Endothelial cell of umbilical vein (primary cell): ENCODE results near the gene SH3TC1. TPM values are rescaled to one million over a fixed set of nuclear protein-coding genes. Genes with fewer than 3 reads are reported as not detected.

Experiments used
- BruUV-seq: library from RNA; stranded (reverse); fragments of 400-500 nt; replicated peaks from 2 replicates; lab custom pipeline; 2021; lab: Mats Ljungman, UMichigan
- CTCF ChIA-PET: fragments of 300-600, 350-600 bp; sonication (Branson Sonifier 250); formaldehyde crosslinking; loops from one replicate; lab custom pipeline; 2021; ENCODE audit warnings: antibody characterized with exemption, inconsistent platforms; lab: Charles Lee
- POLR2A ChIA-PET: fragments of 300-600, 350-600 bp; sonication (Branson Sonifier 250); formaldehyde crosslinking; loops from one replicate; lab custom pipeline; 2021; ENCODE audit warnings: antibody characterized with exemption, inconsistent platforms; lab: Charles Lee
- DNase-seq: peaks from one replicate; pipeline ENCODE4 v3.0.0-alpha.2; 2011; ENCODE audit warnings: low read depth, low spot score
- FAIRE-seq: peaks from 2 replicates; lab custom pipeline; 2011; peaks lifted over from hg19 to GRCh38; lab: Jason Lieb, UNC
- H2AFZ ChIP-seq: 2 replicates; pipeline ENCODE4 v1.6.0; 2012; ENCODE audit warnings: low read depth, low read length, control low read depth, inconsistent platforms
- H3K27ac ChIP-seq: 2 replicates; pipeline ENCODE4 v1.5.1; 2011; ENCODE audit warnings: low read depth, mild to moderate bottlenecking, control low read depth, low read length, moderate library complexity; ENCODE audit not compliant: insufficient read depth
- H3K27me3 ChIP-seq, 2 experiments: 2 replicates each; pipeline versions ENCODE4 v1.6.0 to v1.6.1; 2011; ENCODE audit warnings: low read length in 2 of 2, mixed read lengths in 1 of 2; ENCODE audit not compliant: control insufficient read depth in 2 of 2, insufficient read depth in 2 of 2
- H3K36me3 ChIP-seq, 2 experiments: 2 replicates in 1 of 2; 3 replicates in 1 of 2; pipeline ENCODE4 v1.5.1; 2011; ENCODE audit warnings: low read length in 2 of 2, mild to moderate bottlenecking in 1 of 2, moderate library complexity in 1 of 2; ENCODE audit not compliant: control insufficient read depth in 2 of 2, insufficient read depth in 2 of 2; ENCODE audit errors: extremely low read depth in 1 of 2
- H3K4me1 ChIP-seq: 3 replicates; pipeline ENCODE4 v1.5.1; 2011; ENCODE audit warnings: mild to moderate bottlenecking, low read length; ENCODE audit not compliant: control insufficient read depth, insufficient read depth; ENCODE audit errors: extremely low read depth
- H3K4me2 ChIP-seq: 2 replicates; pipeline ENCODE4 v1.6.1; 2011; ENCODE audit warnings: low read length, control low read depth, mixed read lengths; ENCODE audit not compliant: insufficient read depth
- H3K4me3 ChIP-seq, 3 experiments: fragments of 200-600 bp in 1 of 3; sonication (generic), shearing (Covaris generic) in 1 of 3; replicated peaks in 1 of 3; 2 replicates each; pipeline ENCODE4 v1.5.1; 2011 to 2016; ENCODE audit warnings: control low read depth in 3 of 3, low read length in 3 of 3, mild to moderate bottlenecking in 2 of 3, inconsistent platforms in 1 of 3, low read depth in 1 of 3, moderate library complexity in 1 of 3; ENCODE audit not compliant: insufficient read depth in 1 of 3
- H3K79me2 ChIP-seq: 2 replicates; pipeline ENCODE4 v1.6.0; 2012; ENCODE audit warnings: low read length, inconsistent platforms; ENCODE audit not compliant: control insufficient read depth, insufficient read depth
- H3K9ac ChIP-seq: replicated peaks from 2 replicates; pipeline ENCODE3; 2011; ENCODE audit warnings: low read length, control low read depth; ENCODE audit not compliant: insufficient read depth; ENCODE audit errors: extremely low read depth
- H3K9me1 ChIP-seq: replicated peaks from 3 replicates; pipeline ENCODE4 v1.6.0; 2011; ENCODE audit warnings: mild to moderate bottlenecking, low read length; ENCODE audit not compliant: control insufficient read depth, insufficient read depth; ENCODE audit errors: extremely low read depth
- H3K9me3 ChIP-seq: replicated peaks from 2 replicates; pipeline ENCODE4 v1.5.1; 2012; ENCODE audit warnings: low read length, inconsistent platforms; ENCODE audit not compliant: control insufficient read depth, insufficient read depth
- H4K20me1 ChIP-seq: replicated peaks from 2 replicates; pipeline ENCODE3; 2011; ENCODE audit warnings: mild to moderate bottlenecking, low read length; ENCODE audit not compliant: control insufficient read depth, insufficient read depth; ENCODE audit errors: extremely low read depth
- EZH2 ChIP-seq: IDR thresholded peaks from 2 replicates; pipeline ENCODE4 v1.6.1; 2012; ENCODE audit warnings: borderline replicate concordance, low read depth, mild to moderate bottlenecking, moderate library complexity, low read length, inconsistent platforms; ENCODE audit not compliant: severe bottlenecking
- FOS ChIP-seq: IDR thresholded peaks from 2 replicates; pipeline ENCODE4 v1.6.1; 2011; ENCODE audit warnings: mild to moderate bottlenecking, low read length, moderate library complexity, borderline replicate concordance; ENCODE audit not compliant: insufficient read depth
- GATA2 ChIP-seq: IDR thresholded peaks from 2 replicates; pipeline ENCODE4 v1.7.0; 2011; ENCODE audit warnings: low read depth, mild to moderate bottlenecking, moderate library complexity, mixed read lengths, low read length; ENCODE audit not compliant: insufficient read length, insufficient read depth
- JUN ChIP-seq: IDR thresholded peaks from 2 replicates; pipeline ENCODE4 v1.6.1; 2011; ENCODE audit warnings: borderline replicate concordance, low read depth; ENCODE audit not compliant: insufficient read length, insufficient read depth
- MYC ChIP-seq: IDR thresholded peaks from one replicate; pipeline ENCODE4 v1.6.1; 2011; ENCODE audit warnings: mild to moderate bottlenecking, low read depth, low read length
- POLR2A ChIP-seq: IDR thresholded peaks from 2 replicates; pipeline ENCODE4 v1.6.1; 2012; ENCODE audit warnings: low read depth, mild to moderate bottlenecking, control low read depth, low read length
- POLR2AphosphoS5 ChIP-seq: IDR thresholded peaks from 2 replicates; pipeline ENCODE4 v1.6.1; 2012; ENCODE audit warnings: low read depth, mild to moderate bottlenecking, control low read depth, low read length, moderate library complexity; ENCODE audit not compliant: insufficient read depth
- dilution Hi-C: fragments of 300-500 bp; cut with MboI; formaldehyde crosslinking; loops from one replicate; pipeline ENCODE4 v1.15.0; 2019; ENCODE audit warnings: low sequenced_read_pairs; ENCODE audit not compliant: extremely low pct_ligation_motif_present
- intact Hi-C: fragments of 100-400 bp; cut with micrococcal nuclease; formaldehyde crosslinking; loops from one replicate; pipeline ENCODE4 v1.10.0; 2022
- polyA plus RNA-seq, 4 experiments: library from polyadenylated mRNA; depleted of rRNA in 3 of 4; stranded (reverse) in 3 of 4; unstranded in 1 of 4; fragments of >200 nt; gene quantifications; 2 replicates each; pipeline versions ENCODE4 v1.2.1 to v1.2.3, GENCODE V29; 2011 to 2012; ENCODE audit warnings: missing spikeins in 1 of 4
- total RNA-seq: library from RNA; stranded (reverse); gene quantifications from 2 replicates; pipeline ENCODE4 v1.2.3, GENCODE V29; 2021
- TF ChIP-seq, protein P1 (sequence below), 2 donors: IDR thresholded peaks; 1 replicate in 1 of 2; 2 replicates in 1 of 2; pipeline ENCODE4 v1.5.1; 2011; ENCODE audit warnings: low read length in 2 of 2, mild to moderate bottlenecking in 2 of 2, moderate library complexity in 2 of 2, control low read depth in 1 of 2, inconsistent platforms in 1 of 2, low read depth in 1 of 2; ENCODE audit not compliant: insufficient read depth in 1 of 2; ENCODE audit errors: extremely low read depth in 1 of 2
- TF ChIP-seq, protein P2 (sequence below): IDR thresholded peaks from 2 replicates; pipeline ENCODE4 v1.6.1; 2011; ENCODE audit not compliant: insufficient read depth, insufficient read length

Gene SH3TC1
- total and polyA plus RNA-seq, 2 donors (not counting 3 experiments of a cell fraction or from before 2014, with no cell fraction given): 96.5 to 192 TPM

DNA sequence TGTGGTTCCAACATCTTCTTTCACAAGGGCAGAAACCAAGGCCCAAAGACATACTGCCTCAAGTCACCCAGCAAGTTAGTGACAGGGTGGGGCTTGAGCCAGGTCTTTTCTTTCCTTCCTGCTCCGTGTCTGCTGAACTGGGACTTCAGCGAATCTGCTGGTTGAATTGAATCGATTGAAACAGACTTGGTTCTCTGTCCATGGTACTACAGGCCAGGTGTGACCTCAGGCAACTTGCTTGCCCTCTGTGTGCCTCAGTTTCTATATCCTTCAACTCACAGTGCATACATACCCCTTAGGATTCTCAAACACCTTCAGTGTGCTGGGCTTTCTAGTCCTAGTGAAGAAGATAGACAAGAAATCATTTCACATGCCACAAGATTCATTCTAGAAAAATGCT is 38.5 kb upstream of the SH3TC1 start:
- no peak overlapping the region for H3K4me3 ChIP-seq
- no peak overlapping the region for H2AFZ ChIP-seq
- dilution Hi-C loops: no loop called here
- no peaks in the 10 kb centered on the region for H3K9me1 ChIP-seq
- H3K36me3 ChIP-seq: no peaks in the 10 kb centered on the region
- H3K27ac ChIP-seq: no peak overlapping the region
- ChIA-PET POLR2A (no interaction called here), CTCF (interaction anchor here (1.7 kb wide), 1 partner anchor 16 kb away, joined by 4 read pairs; no protein-coding TSS in a partner anchor)
- no peak overlapping the region for H3K9ac ChIP-seq
- DNase-seq (no peak), FAIRE-seq (no peak)
- no peaks in the 10 kb centered on the region for H3K79me2 ChIP-seq
- no peak overlapping the region for H3K4me2 ChIP-seq
- TF ChIP-seq, protein P1, sequence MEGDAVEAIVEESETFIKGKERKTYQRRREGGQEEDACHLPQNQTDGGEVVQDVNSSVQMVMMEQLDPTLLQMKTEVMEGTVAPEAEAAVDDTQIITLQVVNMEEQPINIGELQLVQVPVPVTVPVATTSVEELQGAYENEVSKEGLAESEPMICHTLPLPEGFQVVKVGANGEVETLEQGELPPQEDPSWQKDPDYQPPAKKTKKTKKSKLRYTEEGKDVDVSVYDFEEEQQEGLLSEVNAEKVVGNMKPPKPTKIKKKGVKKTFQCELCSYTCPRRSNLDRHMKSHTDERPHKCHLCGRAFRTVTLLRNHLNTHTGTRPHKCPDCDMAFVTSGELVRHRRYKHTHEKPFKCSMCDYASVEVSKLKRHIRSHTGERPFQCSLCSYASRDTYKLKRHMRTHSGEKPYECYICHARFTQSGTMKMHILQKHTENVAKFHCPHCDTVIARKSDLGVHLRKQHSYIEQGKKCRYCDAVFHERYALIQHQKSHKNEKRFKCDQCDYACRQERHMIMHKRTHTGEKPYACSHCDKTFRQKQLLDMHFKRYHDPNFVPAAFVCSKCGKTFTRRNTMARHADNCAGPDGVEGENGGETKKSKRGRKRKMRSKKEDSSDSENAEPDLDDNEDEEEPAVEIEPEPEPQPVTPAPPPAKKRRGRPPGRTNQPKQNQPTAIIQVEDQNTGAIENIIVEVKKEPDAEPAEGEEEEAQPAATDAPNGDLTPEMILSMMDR (IDR thresholded peaks at IDR 0.05; ENCODE audit: extremely low read depth in 1 of 2, insufficient read depth in 1 of 2, low read depth in 1 of 2, low read length in 2 of 2): no peak
- no peak for TF ChIP-seq GATA2
- H4K20me1 ChIP-seq: no peaks in the 10 kb centered on the region
- peaks cover 11% of the 10 kb centered on the region for H3K4me1 ChIP-seq
- peaks cover 16 to 22% of the 10 kb centered on the region in 2 experiments for H3K27me3 ChIP-seq
- BruUV-seq: no TSS peak
- no peaks in the 10 kb centered on the region for H3K9me3 ChIP-seq
- intact Hi-C loops: no loop called here

DNA sequence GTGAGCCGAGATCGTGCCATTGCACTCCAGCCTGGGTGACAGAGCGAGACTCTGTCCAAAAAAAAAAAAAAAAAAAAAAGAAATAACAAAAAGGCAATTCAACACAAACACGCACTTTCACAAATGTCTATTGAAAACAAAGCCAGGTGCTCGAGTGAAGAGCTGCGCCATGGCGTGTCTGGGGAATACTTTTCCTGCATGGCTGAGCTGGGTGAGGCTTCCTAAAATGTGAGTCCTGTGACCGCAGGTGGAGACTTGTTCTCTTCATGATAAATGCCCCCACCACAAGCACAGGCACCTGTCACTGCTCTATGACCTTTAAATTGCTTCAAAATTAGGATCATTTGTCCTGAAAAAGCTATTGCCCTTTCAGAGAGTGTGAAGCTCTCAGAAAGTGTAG is 36.5 kb upstream of the SH3TC1 start:
- dilution Hi-C loops: no loop called here
- peaks cover 11% of the 10 kb centered on the region for H3K4me1 ChIP-seq
- H2AFZ ChIP-seq: no peak overlapping the region
- H3K9ac ChIP-seq: no peak overlapping the region
- DNase-seq: no peak
- no peaks in the 10 kb centered on the region for H3K36me3 ChIP-seq
- H3K4me2 ChIP-seq: no peak overlapping the region
- no peak for FAIRE-seq
- TF ChIP-seq GATA2 (no peak), JUN (no peak), POLR2AphosphoS5 (no peak), POLR2A (no peak), FOS (no peak), MYC (no peak), EZH2 (no peak)
- TF ChIP-seq, protein P2, sequence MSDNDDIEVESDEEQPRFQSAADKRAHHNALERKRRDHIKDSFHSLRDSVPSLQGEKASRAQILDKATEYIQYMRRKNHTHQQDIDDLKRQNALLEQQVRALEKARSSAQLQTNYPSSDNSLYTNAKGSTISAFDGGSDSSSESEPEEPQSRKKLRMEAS: no peak
- TF ChIP-seq, protein P1 (IDR thresholded peaks at IDR 0.05; ENCODE audit: extremely low read depth in 1 of 2, insufficient read depth in 1 of 2, low read depth in 1 of 2, low read length in 2 of 2): no peak
- no peaks in the 10 kb centered on the region for H3K79me2 ChIP-seq
- no peak overlapping the region for H3K4me3 ChIP-seq
- no peaks in the 10 kb centered on the region for H3K9me1 ChIP-seq
- intact Hi-C loops: no loop called here
- POLR2A ChIA-PET: interaction anchor here (0.7 kb wide), 1 partner anchor 9 kb away, joined by 4 read pairs; no protein-coding TSS in a partner anchor
- H3K27ac ChIP-seq: no peak overlapping the region
- CTCF ChIA-PET: interaction anchor here (1.1 kb wide), 1 partner anchor 19 kb away, joined by 4 read pairs; no protein-coding TSS in a partner anchor
- H3K27me3 ChIP-seq: peaks cover 9 to 10% of the 10 kb centered on the region in 2 experiments
- BruUV-seq: no TSS peak
- H3K9me3 ChIP-seq: no peaks in the 10 kb centered on the region
- H4K20me1 ChIP-seq: no peaks in the 10 kb centered on the region
